Neural cell (in vitro differentiated cells): ENCODE results near the gene PTDSS2. TPM values are rescaled to one million over a fixed set of nuclear protein-coding genes. Genes with fewer than 3 reads are reported as not detected.

ENCODE experiments used
- H2AFZ ChIP-seq: fragments of 200-600, 300-800 bp; sonication (generic), shearing (Covaris generic); 2 replicates; pipeline ENCODE4 v1.6.0; 2014; ENCODE audit warnings: low read depth, mild to moderate bottlenecking, antibody characterized with exemption, low read length, moderate library complexity
- H3F3A ChIP-seq: fragments of 200-600 bp; shearing (Covaris generic); 2 replicates; pipeline ENCODE4 v1.6.1; 2016; ENCODE audit warnings: mild to moderate bottlenecking, moderate library complexity, mixed read lengths, antibody characterized with exemption, low read length; ENCODE audit not compliant: insufficient read depth, poor library complexity, severe bottlenecking
- H3K27ac ChIP-seq: fragments of 200-600, 300-800 bp; sonication (generic), shearing (Covaris generic); 2 replicates; pipeline ENCODE4 v1.5.1; 2014; ENCODE audit warnings: mild to moderate bottlenecking, low read length, moderate library complexity
- H3K27me3 ChIP-seq: fragments of 300-800, 200-600 bp; sonication (generic), shearing (Covaris generic); 2 replicates; pipeline ENCODE4 v1.6.0; 2014; ENCODE audit warnings: mild to moderate bottlenecking, low read depth, low read length, moderate library complexity; ENCODE audit not compliant: insufficient read depth
- H3K36me3 ChIP-seq: fragments of 300-800, 200-600 bp; sonication (generic), shearing (Covaris generic); 2 replicates; pipeline ENCODE4 v1.5.1; 2014; ENCODE audit warnings: mild to moderate bottlenecking, antibody characterized with exemption, low read length, moderate library complexity; ENCODE audit not compliant: insufficient read depth
- H3K4me2 ChIP-seq: fragments of 300-800, 200-600 bp; sonication (generic), shearing (Covaris generic); 2 replicates; pipeline ENCODE4 v1.6.0; 2014; ENCODE audit warnings: mild to moderate bottlenecking, low read length
- H3K4me3 ChIP-seq: fragments of 300-800, 200-600 bp; sonication (generic), shearing (Covaris generic); 2 replicates; pipeline ENCODE4 v1.5.1; 2014; ENCODE audit warnings: mild to moderate bottlenecking, low read length, moderate library complexity
- H3K79me2 ChIP-seq: fragments of 200-600 bp; shearing (Covaris generic); replicated peaks from 2 replicates; pipeline ENCODE4 v1.6.0; 2014; ENCODE audit warnings: mild to moderate bottlenecking, low read length, moderate library complexity; ENCODE audit not compliant: insufficient read depth
- H3K9ac ChIP-seq: fragments of 300-800, 200-600 bp; sonication (generic), shearing (Covaris generic); 2 replicates; pipeline ENCODE4 v1.6.1; 2016; ENCODE audit warnings: mild to moderate bottlenecking, low read length, mixed read lengths
- H3K9me2 ChIP-seq: fragments of 200-600 bp; shearing (Covaris generic); 2 replicates; pipeline ENCODE4 v1.6.1; 2016; ENCODE audit warnings: mild to moderate bottlenecking, low read length, mixed read lengths; ENCODE audit not compliant: insufficient read depth
- H3K9me3 ChIP-seq: fragments of 200-600, 300-800 bp; sonication (generic), shearing (Covaris generic); 2 replicates; pipeline ENCODE4 v1.6.1; 2016; ENCODE audit warnings: mild to moderate bottlenecking, mixed run types, low read length, moderate library complexity, mixed read lengths
- H4K20me1 ChIP-seq: fragments of 200-600 bp; shearing (Covaris generic); 2 replicates; pipeline ENCODE4 v1.6.1; 2016; ENCODE audit warnings: mild to moderate bottlenecking, mixed run types; ENCODE audit not compliant: insufficient read depth
- EP300 ChIP-seq: fragments of 450-650 bp; conservative IDR thresholded peaks from 2 replicates; pipeline ENCODE4 v1.6.1; 2014; ENCODE audit warnings: antibody characterized with exemption, mild to moderate bottlenecking, moderate library complexity; ENCODE audit not compliant: poor library complexity, severe bottlenecking
- EZH2 ChIP-seq: fragments of 200-600, 300-800 bp; shearing (Covaris generic), sonication (generic); IDR thresholded peaks from 2 replicates; pipeline ENCODE4 v1.6.1; 2014; ENCODE audit warnings: antibody characterized with exemption, low read length, borderline replicate concordance, mild to moderate bottlenecking; ENCODE audit not compliant: insufficient read depth, poor library complexity, severe bottlenecking
- MXI1 ChIP-seq: fragments of 450-650 bp; conservative IDR thresholded peaks from 2 replicates; pipeline ENCODE4 v1.6.1; 2014; ENCODE audit warnings: antibody characterized with exemption, mild to moderate bottlenecking; ENCODE audit not compliant: poor library complexity, severe bottlenecking
- POLR2AphosphoS5 ChIP-seq: IDR thresholded peaks from 2 replicates; pipeline ENCODE4 v1.6.1; 2012
- RAD21 ChIP-seq: fragments of 450-650 bp; conservative IDR thresholded peaks from 2 replicates; pipeline ENCODE4 v1.6.1; 2014; ENCODE audit warnings: antibody characterized with exemption, mild to moderate bottlenecking, moderate library complexity
- REST ChIP-seq: IDR thresholded peaks from 2 replicates; pipeline ENCODE4 v1.6.1; 2012; ENCODE audit warnings: borderline replicate concordance
- SMC3 ChIP-seq: fragments of 450-650 bp; conservative IDR thresholded peaks from 2 replicates; pipeline ENCODE4 v1.6.1; 2014; ENCODE audit warnings: antibody characterized with exemption, mild to moderate bottlenecking, moderate library complexity; ENCODE audit not compliant: poor library complexity
- TAF1 ChIP-seq: IDR thresholded peaks from 2 replicates; pipeline ENCODE4 v1.6.1; 2012; ENCODE audit warnings: low read depth
- polyA plus RNA-seq: library from polyadenylated mRNA; depleted of rRNA; stranded (reverse); fragments of >200 nt; gene quantifications from 2 replicates; pipeline ENCODE4 v1.2.3, GENCODE V29; 2014
- TF ChIP-seq, protein P1 (sequence below): fragments of 450-650 bp; IDR thresholded peaks from 2 replicates; pipeline ENCODE4 v1.5.1; 2014; ENCODE audit warnings: antibody characterized with exemption, mild to moderate bottlenecking, moderate library complexity; ENCODE audit not compliant: poor library complexity, severe bottlenecking

PTDSS2 gene
- polyA plus RNA-seq, 1 donor from 2014 or later = 54.3 TPM

GRCh38 chr11:533586-534395 is 83.7 kb downstream of the PTDSS2 start:
- no peaks in the 10 kb centered on the region for H3K36me3 ChIP-seq
- peaks cover 8% of the 10 kb centered on the region for H3K79me2 ChIP-seq
- H3K27ac ChIP-seq = no peak overlapping the region
- no peaks in the 10 kb centered on the region for H3K9me2 ChIP-seq
- H2AFZ ChIP-seq = no peak overlapping the region
- peak overlapping the region; percentile 80 for H3K4me2 ChIP-seq
- H3F3A ChIP-seq = no peaks in the 10 kb centered on the region
- H4K20me1 ChIP-seq = no peaks in the 10 kb centered on the region
- H3K4me3 ChIP-seq = peak overlapping the region; percentile 92
- TF ChIP-seq SMC3 (no peak), EZH2 (no peak), EP300 (no peak), REST (no peak)
- TF ChIP-seq, protein P1, sequence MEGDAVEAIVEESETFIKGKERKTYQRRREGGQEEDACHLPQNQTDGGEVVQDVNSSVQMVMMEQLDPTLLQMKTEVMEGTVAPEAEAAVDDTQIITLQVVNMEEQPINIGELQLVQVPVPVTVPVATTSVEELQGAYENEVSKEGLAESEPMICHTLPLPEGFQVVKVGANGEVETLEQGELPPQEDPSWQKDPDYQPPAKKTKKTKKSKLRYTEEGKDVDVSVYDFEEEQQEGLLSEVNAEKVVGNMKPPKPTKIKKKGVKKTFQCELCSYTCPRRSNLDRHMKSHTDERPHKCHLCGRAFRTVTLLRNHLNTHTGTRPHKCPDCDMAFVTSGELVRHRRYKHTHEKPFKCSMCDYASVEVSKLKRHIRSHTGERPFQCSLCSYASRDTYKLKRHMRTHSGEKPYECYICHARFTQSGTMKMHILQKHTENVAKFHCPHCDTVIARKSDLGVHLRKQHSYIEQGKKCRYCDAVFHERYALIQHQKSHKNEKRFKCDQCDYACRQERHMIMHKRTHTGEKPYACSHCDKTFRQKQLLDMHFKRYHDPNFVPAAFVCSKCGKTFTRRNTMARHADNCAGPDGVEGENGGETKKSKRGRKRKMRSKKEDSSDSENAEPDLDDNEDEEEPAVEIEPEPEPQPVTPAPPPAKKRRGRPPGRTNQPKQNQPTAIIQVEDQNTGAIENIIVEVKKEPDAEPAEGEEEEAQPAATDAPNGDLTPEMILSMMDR = no peak
- peak overlapping the region; percentile 82 for H3K9ac ChIP-seq
- H3K27me3 ChIP-seq = no peaks in the 10 kb centered on the region
- H3K9me3 ChIP-seq = no peaks in the 10 kb centered on the region

GRCh38 chr11:534396-535209 is 84.5 kb downstream of the PTDSS2 start:
- peaks cover 8% of the 10 kb centered on the region for H3K79me2 ChIP-seq
- H4K20me1 ChIP-seq = no peaks in the 10 kb centered on the region
- H3K4me2 ChIP-seq = peak overlapping the region; percentile 80
- H3K27ac ChIP-seq = no peak overlapping the region
- no peaks in the 10 kb centered on the region for H3K9me3 ChIP-seq
- peak overlapping the region; percentile 82 for H3K9ac ChIP-seq
- H3K9me2 ChIP-seq = no peaks in the 10 kb centered on the region
- H3K36me3 ChIP-seq = no peaks in the 10 kb centered on the region
- H3K4me3 ChIP-seq = peak overlapping the region; percentile 92
- no peak overlapping the region for H2AFZ ChIP-seq
- H3K27me3 ChIP-seq = no peaks in the 10 kb centered on the region
- H3F3A ChIP-seq = no peaks in the 10 kb centered on the region
- TF ChIP-seq TAF1 (no peak), REST (no peak), EZH2 (no peak), MXI1 (no peak), EP300 (no peak), POLR2AphosphoS5 (no peak), RAD21 (no peak), SMC3 (no peak)
- TF ChIP-seq, protein P1 = no peak
